Measurements from ENCODE around the gene SSBP4. TPM values are rescaled to one million over a fixed set of nuclear protein-coding genes. Genes with fewer than 3 reads are reported as not detected.

The SSBP4 gene
- total and polyA plus RNA-seq, 2 experiments from 2014 or later, result 72.6 to 156 TPM

- H3K9me2 ChIP-seq (replicated peaks; ENCODE audit: insufficient read depth), result no peaks in the 10 kb centered on the region
- no peak overlapping the region for H2AFZ ChIP-seq
- 83% methylated on average over 18 of the region's 21 CpGs for WGBS (ENCODE audit: low lambda C conversion rate, missing lambda C conversion rate)
- no peaks in the 10 kb centered on the region for H3K36me3 ChIP-seq (replicated peaks; ENCODE audit: insufficient read depth, low read depth)
- peak overlapping the region; percentile 85 for H3K27ac ChIP-seq
- DNase-seq (ENCODE audit: low spot score), result no peak
- H3K4me1 ChIP-seq (ENCODE audit: insufficient read depth), result peaks cover 60% of the 10 kb centered on the region
- peak overlapping the region; percentile 96 for H3K4me2 ChIP-seq
- peaks cover 27% of the 10 kb centered on the region for H3K79me2 ChIP-seq
- no peaks in the 10 kb centered on the region for H3K27me3 ChIP-seq
- no peaks in the 10 kb centered on the region for H3K9me3 ChIP-seq (ENCODE audit: low read depth)
- H3K4me3 ChIP-seq, result no peak overlapping the region
- TF ChIP-seq EZH2phosphoT487 (IDR thresholded peaks at IDR 0.05; ENCODE audit: low read depth, severe bottlenecking, unreplicated experiment) (no peak), EZH2 (IDR thresholded peaks at IDR 0.05; ENCODE audit: borderline replicate concordance) (no peak)
- TF ChIP-seq, protein P1, sequence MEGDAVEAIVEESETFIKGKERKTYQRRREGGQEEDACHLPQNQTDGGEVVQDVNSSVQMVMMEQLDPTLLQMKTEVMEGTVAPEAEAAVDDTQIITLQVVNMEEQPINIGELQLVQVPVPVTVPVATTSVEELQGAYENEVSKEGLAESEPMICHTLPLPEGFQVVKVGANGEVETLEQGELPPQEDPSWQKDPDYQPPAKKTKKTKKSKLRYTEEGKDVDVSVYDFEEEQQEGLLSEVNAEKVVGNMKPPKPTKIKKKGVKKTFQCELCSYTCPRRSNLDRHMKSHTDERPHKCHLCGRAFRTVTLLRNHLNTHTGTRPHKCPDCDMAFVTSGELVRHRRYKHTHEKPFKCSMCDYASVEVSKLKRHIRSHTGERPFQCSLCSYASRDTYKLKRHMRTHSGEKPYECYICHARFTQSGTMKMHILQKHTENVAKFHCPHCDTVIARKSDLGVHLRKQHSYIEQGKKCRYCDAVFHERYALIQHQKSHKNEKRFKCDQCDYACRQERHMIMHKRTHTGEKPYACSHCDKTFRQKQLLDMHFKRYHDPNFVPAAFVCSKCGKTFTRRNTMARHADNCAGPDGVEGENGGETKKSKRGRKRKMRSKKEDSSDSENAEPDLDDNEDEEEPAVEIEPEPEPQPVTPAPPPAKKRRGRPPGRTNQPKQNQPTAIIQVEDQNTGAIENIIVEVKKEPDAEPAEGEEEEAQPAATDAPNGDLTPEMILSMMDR (IDR thresholded peaks at IDR 0.05; ENCODE audit: poor library complexity), result no peak
- H4K20me1 ChIP-seq (ENCODE audit: insufficient read depth, poor library complexity, severe bottlenecking), result no peaks in the 10 kb centered on the region
Observed at GRCh38 chr19:18434411-18435175, 15.4 kb downstream of the SSBP4 start.

- no peak overlapping the region for H3K27ac ChIP-seq
- no peaks in the 10 kb centered on the region for H4K20me1 ChIP-seq (ENCODE audit: insufficient read depth, poor library complexity, severe bottlenecking)
- no peak overlapping the region for H3K4me2 ChIP-seq
- H3K36me3 ChIP-seq (replicated peaks; ENCODE audit: insufficient read depth, low read depth), result no peaks in the 10 kb centered on the region
- H3K79me2 ChIP-seq, result peaks cover 19% of the 10 kb centered on the region
- no peaks in the 10 kb centered on the region for H3K9me3 ChIP-seq (ENCODE audit: low read depth)
- no peak overlapping the region for H3K4me3 ChIP-seq
- TF ChIP-seq EZH2 (IDR thresholded peaks at IDR 0.05; ENCODE audit: borderline replicate concordance), result no peak
- no peak for TF ChIP-seq EZH2phosphoT487 (IDR thresholded peaks at IDR 0.05; ENCODE audit: low read depth, severe bottlenecking, unreplicated experiment)
- TF ChIP-seq, protein P1 (IDR thresholded peaks at IDR 0.05; ENCODE audit: poor library complexity), result no peak
- H3K27me3 ChIP-seq, result no peaks in the 10 kb centered on the region
- DNase-seq (ENCODE audit: low spot score), result no peak
- no peak overlapping the region for H2AFZ ChIP-seq
- H3K4me1 ChIP-seq (ENCODE audit: insufficient read depth), result peaks cover 56% of the 10 kb centered on the region
- 95% methylated on average over 25 of the region's 49 CpGs for WGBS (ENCODE audit: low lambda C conversion rate, missing lambda C conversion rate)
- H3K9me2 ChIP-seq (replicated peaks; ENCODE audit: insufficient read depth), result no peaks in the 10 kb centered on the region
Observed at GRCh38 chr19:18435178-18435841, 16.1 kb downstream of the SSBP4 start.

DNA sequence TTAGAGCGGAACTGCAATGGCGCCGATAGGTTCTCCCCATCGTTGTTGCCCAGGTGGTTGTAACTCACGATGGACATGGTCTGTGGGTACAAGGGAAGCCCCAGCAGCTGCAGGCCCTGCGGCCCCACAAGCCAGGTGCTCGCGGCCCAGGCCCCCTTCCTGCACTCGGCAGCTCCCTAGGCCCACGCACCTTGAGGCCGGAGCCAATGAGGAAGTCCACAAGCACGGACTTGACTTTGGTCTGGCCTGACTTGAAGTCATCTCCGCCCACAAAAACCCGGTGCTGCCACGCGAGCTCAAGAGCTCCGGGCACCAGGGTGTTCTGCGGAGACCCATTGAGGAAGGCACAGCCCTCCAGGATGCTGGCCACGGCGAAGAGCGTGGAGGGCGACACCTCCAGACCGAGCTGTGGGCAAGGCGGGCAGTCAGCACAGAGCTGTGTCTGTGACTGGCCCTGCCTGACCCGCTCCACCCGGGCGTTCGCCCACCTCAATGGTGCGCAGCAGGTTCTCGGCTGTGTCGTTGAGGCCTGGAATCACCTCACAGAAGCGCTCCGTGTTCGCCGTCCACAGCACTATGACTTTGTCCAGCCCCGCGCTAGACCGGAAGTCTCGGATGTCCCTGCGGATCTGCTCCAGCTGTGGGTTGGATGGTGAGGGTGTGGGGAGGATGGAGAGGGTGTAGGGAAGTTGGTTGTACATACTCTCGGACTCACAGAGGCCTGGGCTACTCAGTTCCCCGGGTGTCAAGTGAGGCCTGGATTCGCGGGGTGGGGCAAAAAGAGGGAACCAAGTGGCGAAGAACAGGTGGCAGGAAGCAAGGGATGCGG lies 16.9 kb downstream of the SSBP4 start:
- WGBS (ENCODE audit: low lambda C conversion rate, missing lambda C conversion rate), result 95% methylated on average over 40 of the region's 46 CpGs
- no peak for TF ChIP-seq EZH2phosphoT487 (IDR thresholded peaks at IDR 0.05; ENCODE audit: low read depth, severe bottlenecking, unreplicated experiment)
- TF ChIP-seq, protein P1 (IDR thresholded peaks at IDR 0.05; ENCODE audit: poor library complexity), result no peak
- no peak for TF ChIP-seq EZH2 (IDR thresholded peaks at IDR 0.05; ENCODE audit: borderline replicate concordance)
- Histone ChIP-seq H3K4me3 (no peak overlapping the region), H4K20me1 (ENCODE audit: insufficient read depth, poor library complexity, severe bottlenecking) (no peaks in the 10 kb centered on the region), H3K36me3 (replicated peaks; ENCODE audit: insufficient read depth, low read depth) (no peaks in the 10 kb centered on the region), H3K79me2 (peaks cover 14% of the 10 kb centered on the region), H3K27ac (no peak overlapping the region), H3K4me2 (peak overlapping the region; percentile 95), H3K9me2 (replicated peaks; ENCODE audit: insufficient read depth) (no peaks in the 10 kb centered on the region), H2AFZ (no peak overlapping the region), H3K27me3 (no peaks in the 10 kb centered on the region), H3K9me3 (ENCODE audit: low read depth) (no peaks in the 10 kb centered on the region), H3K4me1 (ENCODE audit: insufficient read depth) (peaks cover 54% of the 10 kb centered on the region)
- no peak for DNase-seq (ENCODE audit: low spot score)

Data from hepatocyte (in vitro differentiated cells).